Gastrocnemius medialis (tissue), 4 donors: ENCODE data around the gene POU2AF1.

Source experiments
- POLR2A ChIP-seq, 2 donors: fragments of 450-650 bp; IDR thresholded peaks; one replicate each; pipeline ENCODE4 v1.6.1; 2017; ENCODE audit warnings: antibody characterized with exemption in 2 of 2, mild to moderate bottlenecking in 2 of 2, moderate library complexity in 2 of 2
- TF ChIP-seq, protein P1 (sequence below), 5 experiments: fragments of 450-650 bp in 3 of 5; fragments of 200-600 bp in 2 of 5; sonication (generic) in 2 of 5; IDR thresholded peaks in 4 of 5; conservative IDR thresholded peaks in 1 of 5; 1 replicate in 4 of 5; 2 replicates in 1 of 5; pipeline ENCODE4 v1.5.1; 2016 to 2019; ENCODE audit warnings: antibody characterized with exemption in 5 of 5, mild to moderate bottlenecking in 3 of 5, moderate library complexity in 3 of 5

DNA sequence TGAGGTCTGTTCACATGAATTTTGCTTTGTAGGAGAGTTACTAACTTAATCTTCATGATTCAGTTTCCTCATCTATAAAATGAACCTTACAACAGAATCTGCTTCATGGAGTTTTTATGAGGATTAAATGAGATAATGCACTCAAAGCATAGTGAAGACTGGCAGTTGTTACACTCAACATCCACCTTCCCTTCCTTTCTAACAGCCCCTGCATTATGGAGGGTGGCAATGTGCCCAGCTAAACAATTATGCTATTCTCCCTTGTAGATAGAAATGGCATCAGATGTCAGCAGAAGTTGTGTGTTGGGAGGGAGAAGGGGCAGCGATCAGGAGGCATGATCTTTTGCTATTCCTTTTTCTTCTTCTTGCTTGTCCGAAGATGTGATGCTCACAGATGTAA is 6.5 kb downstream of the POU2AF1 start:
- TF ChIP-seq, protein P1, sequence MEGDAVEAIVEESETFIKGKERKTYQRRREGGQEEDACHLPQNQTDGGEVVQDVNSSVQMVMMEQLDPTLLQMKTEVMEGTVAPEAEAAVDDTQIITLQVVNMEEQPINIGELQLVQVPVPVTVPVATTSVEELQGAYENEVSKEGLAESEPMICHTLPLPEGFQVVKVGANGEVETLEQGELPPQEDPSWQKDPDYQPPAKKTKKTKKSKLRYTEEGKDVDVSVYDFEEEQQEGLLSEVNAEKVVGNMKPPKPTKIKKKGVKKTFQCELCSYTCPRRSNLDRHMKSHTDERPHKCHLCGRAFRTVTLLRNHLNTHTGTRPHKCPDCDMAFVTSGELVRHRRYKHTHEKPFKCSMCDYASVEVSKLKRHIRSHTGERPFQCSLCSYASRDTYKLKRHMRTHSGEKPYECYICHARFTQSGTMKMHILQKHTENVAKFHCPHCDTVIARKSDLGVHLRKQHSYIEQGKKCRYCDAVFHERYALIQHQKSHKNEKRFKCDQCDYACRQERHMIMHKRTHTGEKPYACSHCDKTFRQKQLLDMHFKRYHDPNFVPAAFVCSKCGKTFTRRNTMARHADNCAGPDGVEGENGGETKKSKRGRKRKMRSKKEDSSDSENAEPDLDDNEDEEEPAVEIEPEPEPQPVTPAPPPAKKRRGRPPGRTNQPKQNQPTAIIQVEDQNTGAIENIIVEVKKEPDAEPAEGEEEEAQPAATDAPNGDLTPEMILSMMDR (IDR thresholded peaks at IDR 0.05 in 4 of 5, conservative IDR thresholded peaks at IDR 0.05 in 1 of 5): no peak
- TF ChIP-seq POLR2A (IDR thresholded peaks at IDR 0.05): no peak
